Hepatocyte (in vitro differentiated cells): ENCODE measurements around the gene GPC3.

Experiments
- CTCF ChIP-seq: fragments of 200-600 bp; sonication (generic); IDR thresholded peaks from 2 replicates; pipeline ENCODE4 v1.5.1; 2016; ENCODE audit warnings: antibody characterized with exemption, mild to moderate bottlenecking; ENCODE audit not compliant: poor library complexity
- EZH2 ChIP-seq: fragments of 200-600 bp; sonication (generic); IDR thresholded peaks from 2 replicates; pipeline ENCODE4 v1.6.1; 2016; ENCODE audit warnings: antibody characterized with exemption, mild to moderate bottlenecking, borderline replicate concordance
- EZH2phosphoT487 ChIP-seq: fragments of 200-600 bp; sonication (generic); IDR thresholded peaks from one replicate; pipeline ENCODE4 v1.6.1; 2018; ENCODE audit warnings: antibody characterized with exemption, mild to moderate bottlenecking, low read depth, moderate library complexity; ENCODE audit not compliant: unreplicated experiment, severe bottlenecking

GRCh38 chrX:133923113-133923512 lies 62.3 kb downstream of the GPC3 start:
- TF ChIP-seq CTCF (no peak), EZH2phosphoT487 (no peak), EZH2 (no peak)
